ENCODE results near the gene ATP10A. TPM values are rescaled to one million over a fixed set of nuclear protein-coding genes. Genes with fewer than 3 reads are reported as not detected.

Gene ATP10A
- polyA plus RNA-seq, 1 donor (not counting 4 experiments of a cell fraction or from before 2014, with no cell fraction given), result not detected

- FAIRE-seq, result no peak
These were observed 169.5 kb downstream of the ATP10A start for GRCh38 chr15:25693321-25694238.

DNA sequence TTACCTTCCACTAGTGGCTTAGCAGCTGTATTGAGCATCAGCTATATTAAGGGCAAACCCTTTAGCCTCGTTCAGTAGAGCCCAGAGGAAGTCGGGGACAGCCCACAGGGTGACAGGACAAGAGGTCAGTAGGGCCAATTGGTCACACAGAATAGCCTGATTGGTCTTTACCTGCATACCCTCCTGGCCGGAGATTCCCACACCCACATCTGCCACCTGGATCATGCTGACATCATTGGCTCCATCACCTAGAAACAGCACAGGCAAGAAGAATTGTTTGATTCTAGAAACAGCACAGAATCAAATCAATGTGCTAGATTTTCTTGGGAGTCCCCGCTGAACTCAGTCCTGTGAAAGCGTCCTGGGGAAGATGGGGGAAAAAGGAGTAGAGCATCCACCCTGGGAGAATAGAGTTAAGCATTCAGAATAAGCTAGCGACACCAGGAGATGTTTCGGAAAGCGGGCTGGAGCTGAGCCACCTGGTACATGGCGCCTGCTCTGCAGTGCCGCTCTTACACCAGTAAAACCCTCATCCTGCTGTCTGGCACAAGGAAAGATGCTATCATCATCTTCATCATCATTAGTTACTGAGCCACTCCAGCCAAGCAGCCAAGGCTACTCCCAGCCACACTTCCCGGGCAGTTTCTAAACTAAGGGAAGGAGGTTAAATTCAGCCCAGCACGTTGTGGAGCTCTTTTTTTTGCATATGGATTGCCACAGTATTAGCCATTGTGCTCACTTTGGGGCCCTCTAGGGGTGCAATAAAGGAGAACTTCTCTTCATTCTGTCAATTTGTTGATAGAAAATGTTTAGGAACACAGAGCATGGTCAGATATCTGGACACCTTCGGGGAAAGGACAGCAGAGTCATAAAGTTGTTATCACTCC, 171.3 kb downstream of the ATP10A start:
- no peak for FAIRE-seq
- TF ChIP-seq, protein P1, sequence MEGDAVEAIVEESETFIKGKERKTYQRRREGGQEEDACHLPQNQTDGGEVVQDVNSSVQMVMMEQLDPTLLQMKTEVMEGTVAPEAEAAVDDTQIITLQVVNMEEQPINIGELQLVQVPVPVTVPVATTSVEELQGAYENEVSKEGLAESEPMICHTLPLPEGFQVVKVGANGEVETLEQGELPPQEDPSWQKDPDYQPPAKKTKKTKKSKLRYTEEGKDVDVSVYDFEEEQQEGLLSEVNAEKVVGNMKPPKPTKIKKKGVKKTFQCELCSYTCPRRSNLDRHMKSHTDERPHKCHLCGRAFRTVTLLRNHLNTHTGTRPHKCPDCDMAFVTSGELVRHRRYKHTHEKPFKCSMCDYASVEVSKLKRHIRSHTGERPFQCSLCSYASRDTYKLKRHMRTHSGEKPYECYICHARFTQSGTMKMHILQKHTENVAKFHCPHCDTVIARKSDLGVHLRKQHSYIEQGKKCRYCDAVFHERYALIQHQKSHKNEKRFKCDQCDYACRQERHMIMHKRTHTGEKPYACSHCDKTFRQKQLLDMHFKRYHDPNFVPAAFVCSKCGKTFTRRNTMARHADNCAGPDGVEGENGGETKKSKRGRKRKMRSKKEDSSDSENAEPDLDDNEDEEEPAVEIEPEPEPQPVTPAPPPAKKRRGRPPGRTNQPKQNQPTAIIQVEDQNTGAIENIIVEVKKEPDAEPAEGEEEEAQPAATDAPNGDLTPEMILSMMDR (optimal IDR thresholded peaks at IDR 0.05 in 1 of 3, IDR thresholded peaks at IDR 0.05 in 1 of 3, conservative IDR thresholded peaks at IDR 0.05 in 1 of 3; ENCODE audit: extremely low read depth in 1 of 3, insufficient read depth in 2 of 3, low read length in 3 of 3), result no peak
- TF ChIP-seq EZH2 (IDR thresholded peaks at IDR 0.05; ENCODE audit: low read length), result no peak
- no peak overlapping the region for H3K9ac ChIP-seq (ENCODE audit: control insufficient read depth, extremely low read depth, insufficient read depth, low read length)
- no peak overlapping the region for H2AFZ ChIP-seq (ENCODE audit: control insufficient read depth, low read length)
- H3K79me2 ChIP-seq (ENCODE audit: control insufficient read depth, insufficient read depth, low read length), result no peaks in the 10 kb centered on the region
- no peak overlapping the region for H3K4me2 ChIP-seq (ENCODE audit: control insufficient read depth, extremely low read depth, insufficient read depth, low read depth, low read length)
- no peaks in the 10 kb centered on the region for H4K20me1 ChIP-seq (ENCODE audit: control insufficient read depth, extremely low read depth, insufficient read depth, low read length)
- H3K9me1 ChIP-seq (ENCODE audit: control insufficient read depth, extremely low read depth, insufficient read depth, low read length), result no peaks in the 10 kb centered on the region
- no peak overlapping the region for H3K4me3 ChIP-seq (ENCODE audit: control insufficient read depth in 2 of 3, extremely low read depth in 1 of 3, insufficient read depth in 2 of 3, low read depth in 1 of 3, low read length in 3 of 3)
- no peaks in the 10 kb centered on the region for H3K27me3 ChIP-seq (ENCODE audit: control insufficient read depth, extremely low read depth, insufficient read depth, low read length)
- dilution Hi-C loops (cut with MboI; ENCODE audit: extremely low pct_ligation_motif_present, low sequenced_read_pairs), result no loop called here
- DNase-seq (ENCODE audit: low read depth, low spot score), result no peak
- peaks cover 18% of the 10 kb centered on the region for H3K9me3 ChIP-seq (ENCODE audit: control insufficient read depth, low read depth, low read length)
- no peaks in the 10 kb centered on the region for H3K36me3 ChIP-seq (ENCODE audit: control insufficient read depth in 2 of 2, extremely low read depth in 1 of 2, insufficient read depth in 2 of 2, low read length in 2 of 2)
- H3K27ac ChIP-seq (ENCODE audit: control insufficient read depth, insufficient read depth, low read length), result no peak overlapping the region
- no peaks in the 10 kb centered on the region for H3K4me1 ChIP-seq (ENCODE audit: control insufficient read depth, extremely low read depth, insufficient read depth, low read length)

More at GRCh38 chr15:25693321-25694238, 169.5 kb downstream of the ATP10A start:
- Histone ChIP-seq H3K4me3 (ENCODE audit: control insufficient read depth in 2 of 3, extremely low read depth in 1 of 3, insufficient read depth in 2 of 3, low read depth in 1 of 3, low read length in 3 of 3) (no peak overlapping the region), H3K9ac (ENCODE audit: control insufficient read depth, extremely low read depth, insufficient read depth, low read length) (no peak overlapping the region), H3K27ac (ENCODE audit: control insufficient read depth, insufficient read depth, low read length) (no peak overlapping the region), H3K27me3 (ENCODE audit: control insufficient read depth, extremely low read depth, insufficient read depth, low read length) (no peaks in the 10 kb centered on the region), H3K4me1 (ENCODE audit: control insufficient read depth, extremely low read depth, insufficient read depth, low read length) (no peaks in the 10 kb centered on the region), H3K9me3 (ENCODE audit: control insufficient read depth, low read depth, low read length) (peaks cover 15% of the 10 kb centered on the region), H4K20me1 (ENCODE audit: control insufficient read depth, extremely low read depth, insufficient read depth, low read length) (no peaks in the 10 kb centered on the region), H3K9me1 (ENCODE audit: control insufficient read depth, extremely low read depth, insufficient read depth, low read length) (no peaks in the 10 kb centered on the region), H3K36me3 (ENCODE audit: control insufficient read depth in 2 of 2, extremely low read depth in 1 of 2, insufficient read depth in 2 of 2, low read length in 2 of 2) (no peaks in the 10 kb centered on the region), H3K79me2 (ENCODE audit: control insufficient read depth, insufficient read depth, low read length) (no peaks in the 10 kb centered on the region), H2AFZ (ENCODE audit: control insufficient read depth, low read length) (no peak overlapping the region), H3K4me2 (ENCODE audit: control insufficient read depth, extremely low read depth, insufficient read depth, low read depth, low read length) (no peak overlapping the region)
- dilution Hi-C loops (cut with MboI; ENCODE audit: extremely low pct_ligation_motif_present, low sequenced_read_pairs), result no loop called here
- no peak for TF ChIP-seq EZH2 (IDR thresholded peaks at IDR 0.05; ENCODE audit: low read length)
- TF ChIP-seq, protein P1 (optimal IDR thresholded peaks at IDR 0.05 in 1 of 3, IDR thresholded peaks at IDR 0.05 in 1 of 3, conservative IDR thresholded peaks at IDR 0.05 in 1 of 3; ENCODE audit: extremely low read depth in 1 of 3, insufficient read depth in 2 of 3, low read length in 3 of 3), result peak in 1 of 3 experiments; percentile 21
- DNase-seq (ENCODE audit: low read depth, low spot score), result no peak
